Muscle of leg (tissue), 11 donors: ENCODE results near the gene ZNF445. TPM values are rescaled to one million over a fixed set of nuclear protein-coding genes. Genes with fewer than 3 reads are reported as not detected.
"Not testable (repeated sequence)": the region's sequence is repeated elsewhere in the genome, so short reads cannot be mapped to it uniquely, and the experiment has no call there.

Experiments used
- DNase-seq: peaks from one replicate; pipeline ENCODE4 v3.0.0; 2013
- H3K27ac ChIP-seq: one replicate; pipeline ENCODE4 v1.5.1; 2013; ENCODE audit warnings: mild to moderate bottlenecking, low read length, control low read depth
- H3K27me3 ChIP-seq: one replicate; pipeline ENCODE4 v1.6.1; 2013; ENCODE audit warnings: low read length; ENCODE audit not compliant: control insufficient read depth, insufficient read depth
- H3K36me3 ChIP-seq: one replicate; pipeline ENCODE4 v1.6.1; 2013; ENCODE audit warnings: low read length; ENCODE audit not compliant: control insufficient read depth, insufficient read depth
- H3K4me1 ChIP-seq: one replicate; pipeline ENCODE4 v1.6.1; 2013; ENCODE audit warnings: low read length; ENCODE audit not compliant: control insufficient read depth, insufficient read depth
- H3K4me3 ChIP-seq: one replicate; pipeline ENCODE4 v1.5.1; 2013; ENCODE audit warnings: low read length, control low read depth
- H3K9me3 ChIP-seq: replicated peaks from 2 replicates; pipeline ENCODE4 v1.6.1; 2013; ENCODE audit warnings: low read depth, low read length; ENCODE audit not compliant: control insufficient read depth
- WGBS: methylation state at CpG from one replicate; pipeline ENCODE4 v1.1.5; 2013; ENCODE audit warnings: missing lambda C conversion rate; ENCODE audit not compliant: insufficient coverage; 5-methylcytosine and 5-hydroxymethylcytosine counted together
- polyA plus RNA-seq, 8 donors: library from polyadenylated mRNA; unstranded; fragments of 120-200 nt; gene quantifications; one replicate each; pipeline versions ENCODE4 v1.2.1 to v1.2.3, GENCODE V29; 2013; ENCODE audit warnings: inconsistent platforms in 1 of 8, low replicate concordance in 1 of 8; ENCODE audit not compliant: insufficient read length in 8 of 8, insufficient read depth in 1 of 8
- total RNA-seq: library from RNA; stranded (reverse); fragments of 120-200 nt; gene quantifications from one replicate; pipeline ENCODE4 v1.2.4, GENCODE V29; 2013

Gene ZNF445
- total and polyA plus RNA-seq, 9 donors = 11.8 to 17.8 (median 13.4) TPM

GRCh38 chr3:44421280-44421679, 56.2 kb downstream of the ZNF445 start:
- no peak for DNase-seq
- H3K9me3 ChIP-seq = no peaks in the 10 kb centered on the region
- no peaks in the 10 kb centered on the region for H3K36me3 ChIP-seq
- no peak overlapping the region for H3K27ac ChIP-seq
- no peak overlapping the region for H3K4me3 ChIP-seq
- 73% methylated on average over 4 of the region's 6 CpGs for WGBS
- H3K27me3 ChIP-seq = no peaks in the 10 kb centered on the region
- no peaks in the 10 kb centered on the region for H3K4me1 ChIP-seq

- Histone ChIP-seq H3K36me3 (no peaks in the 10 kb centered on the region), H3K9me3 (no peaks in the 10 kb centered on the region), H3K4me1 (no peaks in the 10 kb centered on the region), H3K27ac (no peak overlapping the region), H3K4me3 (no peak overlapping the region), H3K27me3 (no peaks in the 10 kb centered on the region)
- WGBS = no CpG with 5 or more reads among the region's 1 CpG
- no peak for DNase-seq
These were observed 56.8 kb downstream of the ZNF445 start for GRCh38 chr3:44420676-44421075.

GRCh38 chr3:44419923-44420650, 57.4 kb downstream of the ZNF445 start:
- no peak for DNase-seq
- Histone ChIP-seq H3K4me1 (no peaks in the 10 kb centered on the region), H3K27me3 (no peaks in the 10 kb centered on the region), H3K36me3 (no peaks in the 10 kb centered on the region), H3K4me3 (no peak overlapping the region), H3K27ac (no peak overlapping the region), H3K9me3 (no peaks in the 10 kb centered on the region)
- WGBS = 77% methylated on average over 10 of the region's 14 CpGs

DNA sequence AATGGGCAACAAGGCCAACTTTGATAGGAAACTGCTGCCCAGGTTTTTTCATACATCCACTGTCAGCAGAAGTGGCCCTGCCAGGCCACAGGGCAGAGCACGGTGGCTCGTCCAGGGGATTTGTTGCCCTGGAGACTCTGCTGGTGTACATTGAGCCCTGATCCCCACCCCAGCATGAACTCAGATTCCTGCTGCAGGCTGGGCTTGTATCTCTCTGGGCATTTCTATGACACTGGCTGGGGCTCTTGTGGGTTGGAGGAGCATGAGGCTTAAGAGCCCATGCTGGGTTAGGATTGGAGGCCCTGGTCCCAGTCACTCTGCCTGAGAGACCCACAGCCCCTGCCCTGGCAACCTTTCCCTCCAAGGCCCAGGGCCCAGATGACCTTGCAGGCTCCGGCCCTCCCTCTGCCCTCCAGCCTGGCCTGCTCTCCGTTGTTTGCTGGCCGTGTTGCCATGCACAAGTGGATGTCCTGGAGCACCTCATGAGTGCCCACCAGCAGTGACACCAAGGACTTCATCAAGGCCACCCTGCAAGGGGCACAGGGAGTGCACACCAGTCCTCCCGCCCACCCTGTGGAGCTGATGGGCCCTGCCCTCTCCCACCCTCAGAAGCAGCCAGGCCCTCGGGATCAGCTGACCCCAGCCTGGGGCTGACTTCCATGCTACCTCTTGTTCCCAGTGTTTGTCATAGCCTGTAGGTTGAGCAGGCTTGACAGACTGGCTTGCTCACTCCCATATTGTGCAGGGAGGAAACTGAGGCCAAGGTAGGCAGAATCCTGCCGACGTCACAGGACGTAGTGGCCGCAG, 58.2 kb downstream of the ZNF445 start:
- Histone ChIP-seq H3K9me3 (no peaks in the 10 kb centered on the region), H3K36me3 (no peaks in the 10 kb centered on the region), H3K27me3 (no peaks in the 10 kb centered on the region), H3K27ac (no peak overlapping the region), H3K4me1 (no peaks in the 10 kb centered on the region), H3K4me3 (no peak overlapping the region)
- 71% methylated on average over 9 of the region's 11 CpGs for WGBS
- no peak for DNase-seq

GRCh38 chr3:44418549-44418948, 58.9 kb downstream of the ZNF445 start:
- Histone ChIP-seq H3K27me3 (no peaks in the 10 kb centered on the region), H3K4me3 (no peak overlapping the region), H3K36me3 (no peaks in the 10 kb centered on the region), H3K27ac (no peak overlapping the region), H3K4me1 (no peaks in the 10 kb centered on the region), H3K9me3 (no peaks in the 10 kb centered on the region)
- 54% methylated on average over 1 of the region's 2 CpGs for WGBS
- no peak for DNase-seq

DNA sequence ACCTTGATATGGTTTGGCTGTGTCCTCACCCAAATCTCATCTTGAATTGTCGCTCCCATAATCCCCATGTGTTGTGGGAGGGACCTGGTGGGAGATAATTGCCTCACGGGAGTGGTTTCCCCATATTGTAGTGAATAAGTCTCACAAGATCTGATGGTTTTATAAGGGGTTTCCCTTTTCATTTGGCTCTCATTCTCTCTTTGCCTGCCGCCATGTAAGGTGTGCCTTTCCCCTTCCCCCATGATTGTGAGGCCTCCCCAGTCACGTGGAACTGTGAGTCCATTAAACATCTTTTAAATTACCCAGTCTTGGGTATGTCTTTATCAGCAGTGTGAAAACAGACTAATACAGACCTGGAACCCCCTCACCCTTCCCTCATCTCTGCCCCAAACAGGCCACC, 59.4 kb downstream of the ZNF445 start:
- H3K36me3 ChIP-seq, H3K27me3 ChIP-seq, DNase-seq, H3K4me3 ChIP-seq, H3K4me1 ChIP-seq, H3K27ac ChIP-seq, H3K9me3 ChIP-seq: not testable (repeated sequence)
- WGBS = 86% methylated on average over 1 of the region's 4 CpGs

- DNase-seq = no peak
- H3K4me1 ChIP-seq = no peaks in the 10 kb centered on the region
- H3K27me3 ChIP-seq = no peaks in the 10 kb centered on the region
- 90% methylated on average over 2 of the region's 11 CpGs for WGBS
- no peak overlapping the region for H3K4me3 ChIP-seq
- no peaks in the 10 kb centered on the region for H3K36me3 ChIP-seq
- H3K27ac ChIP-seq = no peak overlapping the region
- no peaks in the 10 kb centered on the region for H3K9me3 ChIP-seq
These were observed 61.1 kb downstream of the ZNF445 start for GRCh38 chr3:44416031-44417030.

DNA sequence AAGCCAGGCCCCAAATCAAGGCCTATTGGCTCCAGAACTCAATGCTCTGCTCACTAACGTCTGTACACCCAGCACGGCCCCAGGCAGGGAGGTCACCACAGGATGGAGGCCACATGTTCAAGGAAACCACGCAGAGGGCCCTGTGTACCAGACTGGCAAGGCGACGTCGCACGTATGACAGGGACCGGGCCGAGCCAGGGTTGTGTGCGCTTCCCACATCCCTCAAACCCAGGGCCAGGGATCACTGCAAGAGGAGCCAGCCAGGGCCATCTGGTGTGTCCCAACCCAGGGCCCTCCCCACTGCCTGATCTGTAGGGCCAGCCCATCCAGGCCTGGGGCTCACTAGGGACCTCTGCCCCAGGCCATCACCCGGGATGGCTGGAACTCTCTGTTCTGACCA, 62.0 kb downstream of the ZNF445 start:
- Histone ChIP-seq H3K27ac (no peak overlapping the region), H3K36me3 (no peaks in the 10 kb centered on the region), H3K27me3 (no peaks in the 10 kb centered on the region), H3K4me1 (no peaks in the 10 kb centered on the region), H3K9me3 (no peaks in the 10 kb centered on the region), H3K4me3 (no peak overlapping the region)
- DNase-seq = no peak
- 66% methylated on average over 3 of the region's 11 CpGs for WGBS

- Histone ChIP-seq H3K4me1 (no peaks in the 10 kb centered on the region), H3K4me3 (no peak overlapping the region), H3K27me3 (no peaks in the 10 kb centered on the region), H3K27ac (no peak overlapping the region), H3K36me3 (no peaks in the 10 kb centered on the region), H3K9me3 (no peaks in the 10 kb centered on the region)
- DNase-seq = no peak
- WGBS = 83% methylated on average over 11 of the region's 11 CpGs
These were observed 62.9 kb downstream of the ZNF445 start for GRCh38 chr3:44414517-44415090.
